T-helper 1 cell treated with Interleukin-12 subunit alpha and Interleukin-12 subunit beta and Interleukin-4 antibody, amounts not matched to agents 30 μg/mL and 1 μg/mL, for 36 hours (primary cell): ENCODE data around the gene HPCAL1.
A peak's percentile ranks its signal among the peaks of the same experiment; 100 is the strongest.
"Not testable (repeated sequence)": the region's sequence is repeated elsewhere in the genome, so short reads cannot be mapped to it uniquely, and the experiment has no call there.

Experiments
- H3K27ac Mint-ChIP-seq: one replicate; pipeline ENCODE4 v1.8.0; 2021; ENCODE audit warnings: mild to moderate bottlenecking, mixed read lengths
- H3K27me3 Mint-ChIP-seq: one replicate; pipeline ENCODE4 v1.8.0; 2021; ENCODE audit warnings: low read depth, mixed read lengths
- H3K36me3 Mint-ChIP-seq: one replicate; pipeline ENCODE4 v1.8.0; 2021; ENCODE audit warnings: low read depth, mixed read lengths
- H3K4me1 Mint-ChIP-seq: one replicate; pipeline ENCODE4 v1.8.0; 2021; ENCODE audit warnings: low read depth, mixed read lengths
- H3K4me3 Mint-ChIP-seq: one replicate; pipeline ENCODE4 v1.8.0; 2021; ENCODE audit warnings: mild to moderate bottlenecking, moderate library complexity, mixed read lengths
- H3K9me3 Mint-ChIP-seq: one replicate; pipeline ENCODE4 v1.8.0; 2021; ENCODE audit warnings: mixed read lengths

Gene HPCAL1

DNA sequence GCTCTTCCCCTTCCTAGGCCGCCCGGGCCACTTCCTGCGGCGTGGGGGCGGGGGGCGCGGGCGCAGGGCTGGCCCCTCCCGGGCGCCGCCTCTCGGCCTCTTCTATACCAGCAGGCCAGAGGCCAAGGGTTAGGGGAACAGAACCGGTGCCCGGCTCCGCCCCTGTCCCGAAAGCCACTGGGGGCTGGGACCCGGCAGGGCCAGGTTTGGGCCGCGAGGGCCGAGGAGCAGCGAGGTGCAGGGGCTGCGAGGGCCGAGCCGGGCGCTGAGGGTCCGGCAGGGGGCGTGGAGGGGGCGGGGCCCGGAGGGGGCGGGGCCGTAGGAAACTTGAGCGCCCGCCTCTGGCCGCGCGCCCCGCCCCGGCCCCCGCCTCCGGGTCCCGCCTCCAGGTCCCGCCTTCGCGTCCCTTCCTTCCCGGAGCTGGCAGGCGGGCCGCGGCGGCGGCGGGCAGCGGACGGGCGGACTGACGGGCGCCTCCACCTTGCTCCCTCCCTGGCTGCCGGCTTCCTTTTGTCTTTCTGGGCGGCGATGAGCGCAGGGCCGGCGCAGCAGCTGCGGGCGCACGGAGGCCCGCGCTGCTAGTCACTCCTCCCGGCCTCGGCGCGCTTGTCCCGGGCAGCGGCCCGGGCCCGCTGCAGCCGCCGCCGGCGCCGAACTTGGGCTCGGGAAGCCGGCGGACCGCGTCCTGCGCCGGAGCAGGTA is at the start of gene HPCAL1:
Gene HPCAL1 (plus strand): TSS at position 426 of the 702 bp plus-strand sequence. CDS start 116,854 bp downstream, outside the sequence.
- H3K27me3 Mint-ChIP-seq: no peaks in the 10 kb centered on the region
- H3K4me3 Mint-ChIP-seq: peak within 1 kb of the TSS; percentile 99
- no peaks in the 10 kb centered on the region for H3K9me3 Mint-ChIP-seq
- peaks cover 59% of the 10 kb centered on the region for H3K4me1 Mint-ChIP-seq
- peak within 1 kb of the TSS; percentile 90 for H3K27ac Mint-ChIP-seq
- peaks cover 2% of the 10 kb centered on the region for H3K36me3 Mint-ChIP-seq

DNA sequence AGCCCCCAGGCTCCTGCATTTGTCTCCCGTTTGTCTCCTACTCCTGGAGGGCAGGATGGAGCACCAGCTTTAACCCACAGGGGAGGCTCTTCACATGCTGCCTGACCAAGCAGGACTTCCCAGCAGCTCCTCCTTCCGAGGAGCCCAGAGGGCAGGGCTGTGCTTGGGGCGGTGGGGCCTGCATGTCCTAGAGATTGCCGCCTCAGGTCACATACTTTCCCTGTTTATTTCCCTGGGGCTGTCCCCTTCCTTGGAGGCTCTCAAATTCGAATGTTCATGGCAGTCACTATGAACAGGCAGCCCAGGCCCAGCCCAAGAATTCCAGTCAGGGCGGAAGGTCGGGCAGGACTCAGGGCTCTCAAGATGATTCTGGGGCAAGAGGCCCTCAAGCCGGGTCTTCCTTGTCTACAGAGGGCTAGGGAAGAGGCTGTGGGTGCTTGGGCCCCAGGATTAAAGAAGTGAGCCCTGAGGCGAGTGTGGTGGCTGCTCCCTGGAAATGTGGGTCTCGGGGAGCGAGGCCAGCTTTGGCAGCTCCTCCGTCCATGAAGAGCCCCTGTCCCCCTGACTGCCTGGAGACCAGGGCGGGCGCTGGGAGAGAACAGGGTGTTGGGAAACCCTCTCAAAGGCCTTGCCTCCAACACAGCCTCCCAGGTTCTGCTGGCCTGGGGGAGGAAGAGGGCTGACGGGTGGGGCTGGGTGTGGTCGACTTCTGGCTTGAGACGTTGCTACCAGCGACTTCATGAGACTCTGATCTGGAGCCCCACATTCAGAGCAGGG is 48.9 kb upstream of the HPCAL1 start:
- Mint-ChIP-seq H3K9me3 (peaks cover 14% of the 10 kb centered on the region), H3K4me1 (no peaks in the 10 kb centered on the region), H3K27me3 (peaks cover 14% of the 10 kb centered on the region), H3K4me3 (no peak overlapping the region), H3K36me3 (peaks cover 2% of the 10 kb centered on the region), H3K27ac (no peak overlapping the region)

DNA sequence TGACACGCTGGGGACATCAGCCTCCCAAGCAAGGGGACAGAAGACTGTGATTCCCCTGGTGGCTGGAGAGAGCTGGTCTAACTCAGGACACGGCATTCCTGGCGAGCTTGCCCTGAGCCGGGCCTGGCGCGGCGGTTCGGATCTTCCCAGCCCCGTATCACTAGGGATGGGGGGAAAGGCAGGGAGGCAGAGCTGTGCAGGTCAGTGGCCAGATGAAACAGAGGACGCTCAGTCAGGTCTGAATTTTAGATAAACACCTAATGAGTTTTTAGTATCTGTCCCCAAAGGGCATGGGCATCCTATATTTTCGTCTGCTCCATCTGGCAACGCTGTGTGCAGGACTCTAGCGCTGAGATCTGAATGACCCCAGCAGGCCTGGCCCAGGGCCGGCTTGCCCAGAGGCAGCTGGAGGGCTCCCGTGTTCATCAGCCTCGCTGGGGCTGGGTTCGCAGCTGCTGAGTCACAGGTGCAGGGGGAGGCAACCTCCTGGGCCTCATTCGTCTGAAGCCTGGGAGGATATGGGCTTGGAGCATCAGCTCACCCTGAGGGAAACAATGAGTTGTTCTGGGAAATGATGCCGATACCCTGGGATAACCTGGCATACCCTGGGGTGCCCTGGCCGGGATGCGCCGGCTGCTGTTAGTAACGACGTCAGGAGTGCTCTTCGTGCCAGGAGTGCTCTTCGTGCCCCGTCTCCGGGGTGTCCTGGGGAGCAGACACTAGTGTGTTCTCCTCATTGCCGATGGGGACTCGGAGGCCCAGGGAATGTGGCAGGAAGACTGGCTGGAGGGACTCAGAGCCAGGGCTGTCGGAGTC is 48.1 kb upstream of the HPCAL1 start:
- Mint-ChIP-seq H3K9me3 (peaks cover 14% of the 10 kb centered on the region), H3K4me3 (no peak overlapping the region), H3K27ac (no peak overlapping the region), H3K27me3 (peaks cover 14% of the 10 kb centered on the region), H3K4me1 (no peaks in the 10 kb centered on the region), H3K36me3 (peaks cover 2% of the 10 kb centered on the region)

DNA sequence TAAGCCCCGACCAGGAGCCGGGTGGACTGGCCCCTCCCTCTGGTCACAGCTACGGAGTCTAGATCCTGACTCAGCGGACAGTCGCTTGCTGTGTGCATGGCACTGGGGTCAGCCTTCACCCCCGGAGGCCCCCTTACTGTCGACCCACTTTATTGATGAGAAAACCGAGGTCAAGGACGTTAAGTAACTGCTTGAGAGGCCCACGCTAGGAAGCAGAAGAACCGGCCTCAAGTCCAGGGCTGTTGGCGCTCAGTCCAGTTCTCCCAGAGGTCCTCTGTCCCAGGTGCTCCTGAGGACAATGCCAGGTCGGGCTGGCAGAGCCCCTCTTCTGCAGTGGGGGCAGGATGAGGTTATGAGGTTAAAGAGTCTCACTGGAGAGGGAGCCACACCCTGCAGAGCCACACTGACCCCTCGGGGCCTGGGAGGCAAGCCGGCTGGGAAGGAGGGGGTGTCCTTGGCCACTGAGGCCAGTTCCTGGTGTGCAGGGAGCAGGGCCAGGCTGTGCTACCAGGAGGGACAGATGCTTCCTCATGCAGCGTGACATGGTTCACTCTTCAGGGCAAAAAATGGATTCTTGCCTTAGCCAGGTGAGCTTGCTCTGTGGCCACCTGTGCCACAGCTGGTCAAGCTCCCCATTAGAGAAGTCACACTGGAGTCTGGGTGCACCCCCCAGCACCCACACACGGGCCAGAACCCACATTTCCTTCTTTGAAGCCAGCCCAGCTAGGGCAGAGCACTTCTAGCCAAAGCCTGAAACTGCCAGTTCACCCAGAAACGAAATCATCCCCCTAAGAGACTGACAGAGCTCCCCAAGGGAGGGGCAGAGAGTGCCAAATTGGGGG is 47.3 kb upstream of the HPCAL1 start:
- Mint-ChIP-seq H3K27ac (no peak overlapping the region), H3K4me1 (no peaks in the 10 kb centered on the region), H3K4me3 (no peak overlapping the region), H3K36me3 (peaks cover 2% of the 10 kb centered on the region), H3K9me3 (peaks cover 6% of the 10 kb centered on the region), H3K27me3 (peaks cover 10% of the 10 kb centered on the region)

DNA sequence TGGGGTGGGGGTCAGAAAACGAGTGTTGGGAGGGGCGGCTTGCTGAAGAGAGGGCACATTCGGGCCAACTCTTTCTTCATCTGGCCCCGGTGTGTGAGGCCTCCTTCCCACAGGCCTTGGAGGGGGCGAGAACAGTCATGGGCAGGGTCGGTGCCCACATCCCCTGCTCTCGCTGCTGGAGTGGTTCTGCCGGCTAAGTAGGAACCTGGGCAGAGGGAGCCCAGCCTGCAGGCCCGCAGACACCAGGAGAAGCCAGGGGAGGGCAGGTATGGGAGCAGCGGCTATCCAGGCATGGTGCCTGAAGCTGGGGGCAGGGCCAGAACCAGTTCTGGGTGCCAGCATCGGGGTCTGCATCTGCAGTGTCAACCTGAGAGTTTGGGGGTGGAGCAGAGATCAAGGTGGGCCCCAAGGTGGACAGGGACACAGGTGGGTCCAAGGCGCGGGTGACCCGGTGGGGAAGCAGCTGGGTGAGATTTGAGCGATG is 46.6 kb upstream of the HPCAL1 start:
- H3K27ac Mint-ChIP-seq: no peak overlapping the region
- no peaks in the 10 kb centered on the region for H3K4me1 Mint-ChIP-seq
- no peaks in the 10 kb centered on the region for H3K36me3 Mint-ChIP-seq
- H3K27me3 Mint-ChIP-seq: peaks cover 10% of the 10 kb centered on the region
- H3K9me3 Mint-ChIP-seq: no peaks in the 10 kb centered on the region
- H3K4me3 Mint-ChIP-seq: no peak overlapping the region

DNA sequence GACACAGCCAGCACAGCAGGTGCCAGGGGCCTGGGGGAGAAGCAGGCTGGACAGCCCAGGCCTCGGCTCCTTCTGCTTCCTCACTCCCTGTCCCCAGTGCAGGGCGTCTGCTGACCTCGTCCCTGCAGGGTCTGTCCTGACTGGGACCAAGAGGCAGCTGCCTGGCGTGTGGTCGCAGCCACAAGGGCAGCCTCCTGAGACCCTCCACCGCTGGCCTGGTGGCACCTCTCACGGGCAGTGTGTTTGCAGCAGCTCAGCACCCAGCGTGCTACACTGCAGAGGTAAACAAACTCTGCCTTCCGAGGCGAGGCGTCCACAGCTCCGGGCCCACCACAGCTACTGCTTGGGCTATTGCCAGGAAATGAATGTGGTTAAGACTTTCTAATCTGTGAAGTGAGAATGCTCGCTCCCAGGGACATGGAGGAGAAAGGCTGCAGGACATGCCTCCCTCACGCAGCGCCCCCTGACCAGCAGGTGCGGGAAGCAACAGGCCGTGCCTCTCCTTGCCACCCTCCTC is 46.1 kb upstream of the HPCAL1 start:
- Mint-ChIP-seq H3K36me3 (no peaks in the 10 kb centered on the region), H3K9me3 (no peaks in the 10 kb centered on the region), H3K4me1 (no peaks in the 10 kb centered on the region), H3K27me3 (peaks cover 11% of the 10 kb centered on the region), H3K4me3 (no peak overlapping the region), H3K27ac (no peak overlapping the region)

DNA sequence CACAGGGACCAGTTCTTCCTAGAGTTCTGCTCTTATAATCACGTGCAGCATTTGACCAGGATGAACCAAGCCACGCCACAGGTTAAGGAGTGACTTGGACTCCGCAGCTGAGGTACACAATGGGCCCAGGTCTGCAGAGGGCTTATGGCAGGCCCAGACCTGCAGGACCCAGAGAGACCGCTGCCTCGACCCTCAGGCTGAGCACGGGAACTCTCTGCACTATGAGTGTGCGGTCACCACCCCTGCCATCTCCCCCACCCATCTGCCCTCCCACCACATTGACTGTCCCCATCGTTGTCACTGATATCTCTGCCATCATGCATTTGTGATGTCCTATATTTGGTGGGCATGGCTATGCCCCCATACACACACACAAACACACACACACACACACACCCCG is 45.7 kb upstream of the HPCAL1 start:
- Mint-ChIP-seq H3K4me3 (no peak overlapping the region), H3K9me3 (no peaks in the 10 kb centered on the region), H3K27ac (no peak overlapping the region), H3K36me3 (no peaks in the 10 kb centered on the region), H3K4me1 (no peaks in the 10 kb centered on the region), H3K27me3 (peaks cover 12% of the 10 kb centered on the region)

DNA sequence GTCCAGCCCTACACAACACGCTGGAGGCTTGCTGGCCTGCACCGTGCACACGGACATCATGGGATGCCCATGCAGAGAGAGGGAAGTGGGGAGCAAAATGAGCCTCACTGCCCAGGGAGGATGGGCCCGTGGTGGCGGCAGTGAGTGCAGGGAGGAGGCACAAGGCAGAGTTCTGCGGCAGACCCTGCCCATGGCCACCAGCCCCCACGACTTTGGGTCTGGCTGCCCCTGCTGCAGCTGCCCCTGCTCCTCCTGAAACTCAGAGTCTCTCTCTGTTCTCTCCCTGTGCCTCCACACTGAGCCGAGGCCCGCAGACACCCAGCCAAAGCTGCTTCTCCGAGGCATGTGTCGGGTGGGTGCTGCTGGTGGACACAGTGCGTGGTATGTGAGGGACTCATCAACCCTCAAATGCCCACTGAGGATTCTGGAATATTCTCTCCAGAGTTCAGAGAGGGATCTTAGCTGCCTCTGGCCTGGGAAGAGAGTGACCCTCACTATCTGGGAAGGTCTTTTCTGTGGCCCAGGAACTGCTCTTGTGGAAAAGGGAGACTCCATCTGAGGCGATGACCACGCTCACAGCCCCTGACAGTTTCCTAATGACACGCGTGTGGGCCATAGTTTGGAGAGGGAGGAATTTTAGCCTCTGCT is 45.1 kb upstream of the HPCAL1 start:
- Mint-ChIP-seq H3K27ac (no peak overlapping the region), H3K4me3 (no peak overlapping the region), H3K9me3 (no peaks in the 10 kb centered on the region), H3K4me1 (no peaks in the 10 kb centered on the region), H3K27me3 (peaks cover 14% of the 10 kb centered on the region), H3K36me3 (no peaks in the 10 kb centered on the region)

DNA sequence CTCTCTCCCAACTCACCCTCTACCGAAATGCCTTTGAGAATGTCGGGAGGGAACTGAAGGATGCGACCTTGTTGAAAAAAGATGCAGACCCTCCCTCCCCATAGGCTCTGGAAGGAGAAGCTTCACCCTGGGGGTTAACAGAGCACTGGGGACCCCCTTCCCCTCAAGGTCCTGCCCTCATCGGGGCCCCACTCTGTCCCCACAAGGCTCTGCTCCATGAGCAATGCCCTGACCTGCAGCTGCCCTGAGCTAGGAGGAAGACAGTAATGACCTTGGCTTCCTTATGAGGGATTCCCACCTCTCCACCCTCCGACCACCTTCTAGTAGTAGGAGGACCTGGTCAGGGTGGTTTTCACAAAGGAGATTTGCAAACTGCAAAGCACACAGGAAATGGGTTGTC is 44.4 kb upstream of the HPCAL1 start:
- no peaks in the 10 kb centered on the region for H3K36me3 Mint-ChIP-seq
- no peaks in the 10 kb centered on the region for H3K4me1 Mint-ChIP-seq
- no peak overlapping the region for H3K4me3 Mint-ChIP-seq
- no peaks in the 10 kb centered on the region for H3K9me3 Mint-ChIP-seq
- no peak overlapping the region for H3K27ac Mint-ChIP-seq
- H3K27me3 Mint-ChIP-seq: peaks cover 14% of the 10 kb centered on the region

DNA sequence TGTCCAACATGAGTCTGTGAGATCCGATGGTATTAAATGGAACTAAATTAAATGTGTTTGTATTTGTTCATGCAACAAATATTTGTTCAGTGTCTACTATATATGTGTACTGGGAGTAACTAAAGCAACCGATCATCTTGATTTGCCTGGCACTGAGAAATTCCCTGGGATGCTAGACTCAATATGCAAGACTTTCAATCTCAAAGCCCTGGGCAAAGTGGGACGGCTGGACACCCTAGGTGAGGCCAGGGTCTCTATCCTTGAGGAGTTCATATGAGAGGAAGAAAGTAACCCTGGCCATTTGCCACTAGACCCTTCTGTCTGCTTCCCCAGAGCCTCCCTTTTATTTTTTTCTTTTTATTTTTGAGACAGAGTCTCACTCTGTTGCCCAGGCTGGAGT is 44.0 kb upstream of the HPCAL1 start:
- H3K27me3 Mint-ChIP-seq: peaks cover 14% of the 10 kb centered on the region
- H3K27ac Mint-ChIP-seq: no peak overlapping the region
- no peak overlapping the region for H3K4me3 Mint-ChIP-seq
- H3K36me3 Mint-ChIP-seq: no peaks in the 10 kb centered on the region
- no peaks in the 10 kb centered on the region for H3K4me1 Mint-ChIP-seq
- no peaks in the 10 kb centered on the region for H3K9me3 Mint-ChIP-seq

DNA sequence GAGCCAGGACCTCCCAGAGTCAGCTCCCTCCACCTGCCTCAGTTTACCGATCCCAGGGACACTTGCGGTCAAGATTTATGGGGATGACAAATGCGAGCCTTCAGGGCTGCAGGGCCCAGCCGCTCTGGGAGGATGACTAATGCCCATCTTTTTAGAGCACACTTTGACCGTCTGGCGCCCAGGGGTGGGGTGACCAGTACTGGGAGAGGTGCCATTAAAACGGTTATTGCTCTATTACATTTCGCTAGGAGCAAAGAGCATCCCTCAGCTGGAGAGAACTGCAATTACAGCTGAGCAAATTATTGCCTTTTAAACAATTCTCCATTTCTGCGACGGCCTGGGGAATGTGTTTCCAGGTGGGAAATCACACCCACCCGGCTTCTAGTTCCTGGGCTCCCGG is 42.6 kb upstream of the HPCAL1 start:
- no peak overlapping the region for H3K4me3 Mint-ChIP-seq
- no peaks in the 10 kb centered on the region for H3K4me1 Mint-ChIP-seq
- peaks cover 14% of the 10 kb centered on the region for H3K27me3 Mint-ChIP-seq
- no peak overlapping the region for H3K27ac Mint-ChIP-seq
- H3K36me3 Mint-ChIP-seq: no peaks in the 10 kb centered on the region
- no peaks in the 10 kb centered on the region for H3K9me3 Mint-ChIP-seq

DNA sequence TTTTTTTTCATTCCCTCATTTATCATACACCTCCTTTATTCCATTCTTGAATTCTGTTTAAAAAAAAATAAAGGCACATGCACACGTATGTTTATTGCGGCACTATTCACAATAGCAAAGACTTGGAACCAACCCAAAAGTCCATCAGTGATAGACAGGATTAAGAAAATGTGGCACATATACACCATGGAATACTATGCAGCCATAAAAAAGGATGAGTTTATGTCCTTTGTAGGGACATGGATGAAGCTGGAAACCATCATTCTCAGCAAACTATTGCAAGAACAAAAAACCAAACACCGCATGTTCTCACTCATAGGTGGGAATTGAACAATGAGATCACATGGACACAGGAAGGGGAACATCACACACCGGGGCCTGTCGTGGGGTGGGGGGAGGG is 39.2 kb upstream of the HPCAL1 start:
- not testable (repeated sequence) for H3K4me1 Mint-ChIP-seq, H3K36me3 Mint-ChIP-seq, H3K4me3 Mint-ChIP-seq, H3K9me3 Mint-ChIP-seq, H3K27ac Mint-ChIP-seq
- H3K27me3 Mint-ChIP-seq: peaks cover 17% of the 10 kb centered on the region

DNA sequence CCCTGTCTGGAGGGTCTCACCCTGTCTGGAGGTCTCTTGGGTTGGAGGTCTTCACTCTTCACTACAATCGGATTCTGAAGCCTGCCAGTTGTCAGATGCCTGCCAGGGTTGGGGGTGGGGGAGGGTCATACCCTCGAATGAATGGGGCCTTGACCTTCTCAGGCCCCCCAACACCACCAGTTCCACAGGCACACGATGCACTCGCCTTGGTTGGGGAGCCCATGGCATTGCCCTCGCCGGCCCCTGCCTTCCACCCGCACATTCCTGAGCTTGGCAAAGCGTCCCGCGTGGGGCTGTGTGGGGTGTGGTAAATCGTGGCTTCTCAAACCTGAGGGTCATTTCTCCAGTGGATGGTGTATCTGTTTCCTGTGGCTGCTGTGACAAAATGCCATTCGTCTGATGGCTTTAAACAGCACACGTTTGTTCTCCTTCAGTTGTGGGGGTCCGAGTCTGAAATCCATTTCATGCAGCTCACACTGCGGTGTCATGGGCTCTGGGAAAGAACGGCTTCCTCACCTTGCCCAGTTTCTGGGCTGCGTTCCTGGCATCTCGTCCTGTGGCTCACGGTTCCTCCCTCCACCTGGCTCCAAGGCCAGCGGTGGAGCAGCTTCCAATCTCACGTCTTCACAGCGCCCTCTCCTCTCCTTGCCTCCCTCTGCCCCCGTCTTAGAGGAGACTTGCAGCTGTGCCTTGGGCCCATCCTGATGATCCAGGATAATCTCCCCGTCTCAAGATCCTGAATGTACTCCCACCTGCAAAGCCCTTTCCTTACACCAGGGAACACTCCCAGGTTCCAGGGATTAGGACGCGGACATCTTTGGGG is 38.0 kb upstream of the HPCAL1 start:
- H3K36me3 Mint-ChIP-seq: no peaks in the 10 kb centered on the region
- H3K27me3 Mint-ChIP-seq: peaks cover 17% of the 10 kb centered on the region
- H3K9me3 Mint-ChIP-seq: no peaks in the 10 kb centered on the region
- no peaks in the 10 kb centered on the region for H3K4me1 Mint-ChIP-seq
- H3K27ac Mint-ChIP-seq: no peak overlapping the region
- no peak overlapping the region for H3K4me3 Mint-ChIP-seq
